HepG2 (cell line): Measurements from ENCODE around the gene ACTN4. TPM values are rescaled to one million over a fixed set of nuclear protein-coding genes. Genes with fewer than 3 reads are reported as not detected.

Source experiments
- ATF1 ChIP-seq: IDR thresholded peaks from 2 replicates; pipeline ENCODE4 v1.6.1; 2016; ENCODE audit warnings: mild to moderate bottlenecking, control low read depth
- CAMTA2 ChIP-seq: sonication (generic); formaldehyde crosslinking; IDR thresholded peaks from 2 replicates; pipeline ENCODE4 v1.4.0; 2020; ENCODE audit warnings: mild to moderate bottlenecking, missing genetic modification reagents, borderline replicate concordance
- DMAP1 ChIP-seq: IDR thresholded peaks from 2 replicates; pipeline ENCODE4 v1.6.1; 2016
- DMTF1 ChIP-seq: sonication (generic); formaldehyde crosslinking; IDR thresholded peaks from 2 replicates; pipeline ENCODE4 v1.4.0; 2020; ENCODE audit warnings: mild to moderate bottlenecking, missing genetic modification reagents
- MED13 ChIP-seq: sonication (generic); formaldehyde crosslinking; IDR thresholded peaks from 2 replicates; pipeline ENCODE4 v1.5.0; 2020; ENCODE audit warnings: missing genetic modification reagents
- NBN ChIP-seq: fragments of 450-650 bp; conservative IDR thresholded peaks from 2 replicates; pipeline ENCODE4 v1.6.1; 2017
- SATB2 ChIP-seq: sonication (generic); formaldehyde crosslinking; IDR thresholded peaks from 2 replicates; pipeline ENCODE4 v1.5.0; 2020; ENCODE audit warnings: missing genetic modification reagents
- TCF12 ChIP-seq, 2 experiments: fragments of 450-650 bp in 1 of 2; sonication (generic) in 1 of 2; formaldehyde crosslinking in 1 of 2; IDR thresholded peaks; 2 replicates each; pipeline versions ENCODE4 v1.6.1 to v1.8.0; 2017 to 2022; ENCODE audit warnings: antibody characterized with exemption in 1 of 2, mild to moderate bottlenecking in 1 of 2, missing genetic modification reagents in 1 of 2, moderate library complexity in 1 of 2
- TSC22D2 ChIP-seq: sonication (generic); formaldehyde crosslinking; IDR thresholded peaks from 2 replicates; pipeline ENCODE4 v1.5.1; 2020; ENCODE audit warnings: missing genetic modification reagents, mild to moderate bottlenecking, borderline replicate concordance
- ZBTB44 ChIP-seq: sonication (generic); formaldehyde crosslinking; IDR thresholded peaks from 2 replicates; pipeline ENCODE4 v1.4.0; 2020; ENCODE audit warnings: missing genetic modification reagents
- ZBTB8A ChIP-seq: sonication (generic); formaldehyde crosslinking; IDR thresholded peaks from 2 replicates; pipeline ENCODE4 v1.4.0; 2020; ENCODE audit warnings: mild to moderate bottlenecking, low read depth, missing genetic modification reagents, borderline replicate concordance
- ZFYVE20 ChIP-seq: sonication (generic); formaldehyde crosslinking; IDR thresholded peaks from 2 replicates; pipeline ENCODE4 v1.8.0; 2023; ENCODE audit warnings: low read depth, mild to moderate bottlenecking, moderate library complexity, missing genetic modification reagents, borderline replicate concordance
- ZNF18 ChIP-seq: sonication (generic); formaldehyde crosslinking; IDR thresholded peaks from 2 replicates; pipeline ENCODE4 v1.8.0; 2022; ENCODE audit warnings: mild to moderate bottlenecking, missing genetic modification reagents; ENCODE audit not compliant: insufficient replicate concordance
- ZNF343 ChIP-seq: sonication (generic); formaldehyde crosslinking; IDR thresholded peaks from 2 replicates; pipeline ENCODE4 v1.4.0; 2020; ENCODE audit warnings: mild to moderate bottlenecking, missing genetic modification reagents
- ZNF44 ChIP-seq: sonication (generic); formaldehyde crosslinking; IDR thresholded peaks from 2 replicates; pipeline ENCODE4 v1.5.1; 2020; ENCODE audit warnings: mild to moderate bottlenecking, missing genetic modification reagents
- polyA plus RNA-seq, 8 experiments: library from polyadenylated mRNA; depleted of rRNA in 3 of 8; stranded (reverse) in 7 of 8; unstranded in 1 of 8; fragments of >200 nt; fragmentation: Illumina TruSeq in 4 of 8; extraction: Trizol in 4 of 8; gene quantifications; 2 replicates each; pipeline versions ENCODE4 v1.2.1 to v1.2.3, GENCODE V29; 2011 to 2016; ENCODE audit warnings: low read depth in 4 of 8, missing spikeins in 1 of 8, mixed read lengths in 1 of 8; ENCODE audit not compliant: insufficient read depth in 1 of 8
- total RNA-seq, 5 experiments: library from RNA; depleted of rRNA; stranded (reverse); fragments of >200 nt; fragmentation: Illumina TruSeq; extraction: Trizol; gene quantifications; 2 replicates each; pipeline ENCODE4 v1.2.3, GENCODE V29; 2016; ENCODE audit warnings: low read depth in 1 of 5
- TF ChIP-seq, protein P1 (sequence below): sonication (generic); formaldehyde crosslinking; IDR thresholded peaks from 2 replicates; pipeline ENCODE4 v1.4.0; 2020; ENCODE audit warnings: missing genetic modification reagents

The ACTN4 gene
- total and polyA plus RNA-seq, 2 of the 13 experiments (the other 11 are each of a cell fraction or from before 2014, with no cell fraction given) = 171 to 192 TPM

DNA sequence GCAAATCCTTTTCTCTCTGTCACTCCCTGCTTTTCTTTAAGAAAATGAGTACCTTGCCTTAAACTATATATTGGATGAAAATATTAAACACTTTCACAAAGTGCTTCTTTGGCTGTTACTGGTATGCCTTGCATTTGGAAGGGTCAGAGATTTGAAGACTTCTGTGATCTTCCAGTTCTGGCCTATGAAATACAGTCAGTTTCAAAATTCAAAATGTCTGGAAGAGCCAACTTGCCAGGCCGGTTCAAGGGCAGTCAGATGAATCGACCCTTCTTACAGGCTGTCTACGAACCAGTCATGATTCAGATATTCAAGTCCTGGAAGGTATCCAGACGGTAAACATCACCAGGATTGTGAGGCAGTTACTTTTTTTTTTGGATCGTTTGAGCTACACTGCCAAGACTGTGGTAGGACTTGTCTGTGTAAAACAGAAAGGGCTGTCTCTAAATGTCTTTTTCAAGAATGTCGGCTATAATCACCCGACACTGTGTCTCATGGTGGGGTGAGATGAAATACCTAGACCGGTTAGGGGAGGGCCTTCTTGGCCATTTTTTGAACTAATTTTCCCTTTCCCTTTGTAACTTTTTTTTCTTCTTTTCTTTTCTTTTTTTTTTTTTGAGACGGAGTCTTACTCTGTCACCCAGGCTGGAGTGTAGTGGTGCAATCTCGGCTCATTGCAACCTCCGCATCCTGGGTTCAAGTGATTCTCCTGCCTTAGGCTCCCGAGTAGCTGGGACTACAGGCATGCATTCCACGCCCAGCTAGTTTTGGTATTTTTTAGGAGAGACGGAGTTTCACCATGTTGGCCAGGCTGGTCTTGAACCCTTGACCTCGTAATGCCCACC lies 11.2 kb downstream of the ACTN4 start (continued):
- TF ChIP-seq ZNF18 (CRISPR knock-in tag) (no peak), ZFYVE20 (no peak), NBN (no peak), CAMTA2 (CRISPR knock-in tag) (no peak), TCF12 (IDR thresholded peaks at IDR 0.05) (no peak), TCF12 (CRISPR knock-in tag; IDR thresholded peaks at IDR 0.05) (no peak), MED13 (no peak), ZBTB8A (CRISPR knock-in tag) (no peak), TSC22D2 (CRISPR knock-in tag) (no peak), ATF1 (CRISPR knock-in tag) (no peak), DMTF1 (CRISPR knock-in tag) (no peak), ZBTB44 (CRISPR knock-in tag) (0 out of 2 replicates have a peak, but pooled peaks have one; percentile 16), ZNF343 (no peak), ZNF44 (CRISPR knock-in tag) (no peak), DMAP1 (CRISPR knock-in tag) (no peak), SATB2 (CRISPR knock-in tag) (no peak)
- TF ChIP-seq, protein P1, sequence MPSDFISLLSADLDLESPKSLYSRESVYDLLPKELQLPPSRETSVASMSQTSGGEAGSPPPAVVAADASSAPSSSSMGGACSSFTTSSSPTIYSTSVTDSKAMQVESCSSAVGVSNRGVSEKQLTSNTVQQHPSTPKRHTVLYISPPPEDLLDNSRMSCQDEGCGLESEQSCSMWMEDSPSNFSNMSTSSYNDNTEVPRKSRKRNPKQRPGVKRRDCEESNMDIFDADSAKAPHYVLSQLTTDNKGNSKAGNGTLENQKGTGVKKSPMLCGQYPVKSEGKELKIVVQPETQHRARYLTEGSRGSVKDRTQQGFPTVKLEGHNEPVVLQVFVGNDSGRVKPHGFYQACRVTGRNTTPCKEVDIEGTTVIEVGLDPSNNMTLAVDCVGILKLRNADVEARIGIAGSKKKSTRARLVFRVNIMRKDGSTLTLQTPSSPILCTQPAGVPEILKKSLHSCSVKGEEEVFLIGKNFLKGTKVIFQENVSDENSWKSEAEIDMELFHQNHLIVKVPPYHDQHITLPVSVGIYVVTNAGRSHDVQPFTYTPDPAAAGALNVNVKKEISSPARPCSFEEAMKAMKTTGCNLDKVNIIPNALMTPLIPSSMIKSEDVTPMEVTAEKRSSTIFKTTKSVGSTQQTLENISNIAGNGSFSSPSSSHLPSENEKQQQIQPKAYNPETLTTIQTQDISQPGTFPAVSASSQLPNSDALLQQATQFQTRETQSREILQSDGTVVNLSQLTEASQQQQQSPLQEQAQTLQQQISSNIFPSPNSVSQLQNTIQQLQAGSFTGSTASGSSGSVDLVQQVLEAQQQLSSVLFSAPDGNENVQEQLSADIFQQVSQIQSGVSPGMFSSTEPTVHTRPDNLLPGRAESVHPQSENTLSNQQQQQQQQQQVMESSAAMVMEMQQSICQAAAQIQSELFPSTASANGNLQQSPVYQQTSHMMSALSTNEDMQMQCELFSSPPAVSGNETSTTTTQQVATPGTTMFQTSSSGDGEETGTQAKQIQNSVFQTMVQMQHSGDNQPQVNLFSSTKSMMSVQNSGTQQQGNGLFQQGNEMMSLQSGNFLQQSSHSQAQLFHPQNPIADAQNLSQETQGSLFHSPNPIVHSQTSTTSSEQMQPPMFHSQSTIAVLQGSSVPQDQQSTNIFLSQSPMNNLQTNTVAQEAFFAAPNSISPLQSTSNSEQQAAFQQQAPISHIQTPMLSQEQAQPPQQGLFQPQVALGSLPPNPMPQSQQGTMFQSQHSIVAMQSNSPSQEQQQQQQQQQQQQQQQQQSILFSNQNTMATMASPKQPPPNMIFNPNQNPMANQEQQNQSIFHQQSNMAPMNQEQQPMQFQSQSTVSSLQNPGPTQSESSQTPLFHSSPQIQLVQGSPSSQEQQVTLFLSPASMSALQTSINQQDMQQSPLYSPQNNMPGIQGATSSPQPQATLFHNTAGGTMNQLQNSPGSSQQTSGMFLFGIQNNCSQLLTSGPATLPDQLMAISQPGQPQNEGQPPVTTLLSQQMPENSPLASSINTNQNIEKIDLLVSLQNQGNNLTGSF (CRISPR knock-in tag) = no peak
